GM19035 (cell line): Measurements from ENCODE around the gene EFCAB14.
"Not testable (repeated sequence)": the region's sequence is repeated elsewhere in the genome, so short reads cannot be mapped to it uniquely, and the experiment has no call there.

Experiments used
- ATAC-seq: cut with Tn5 transposase; IDR thresholded peaks from one replicate; pipeline ENCODE4 v1.9.1; 2021; ENCODE audit not compliant: unreplicated experiment

The EFCAB14 gene

DNA sequence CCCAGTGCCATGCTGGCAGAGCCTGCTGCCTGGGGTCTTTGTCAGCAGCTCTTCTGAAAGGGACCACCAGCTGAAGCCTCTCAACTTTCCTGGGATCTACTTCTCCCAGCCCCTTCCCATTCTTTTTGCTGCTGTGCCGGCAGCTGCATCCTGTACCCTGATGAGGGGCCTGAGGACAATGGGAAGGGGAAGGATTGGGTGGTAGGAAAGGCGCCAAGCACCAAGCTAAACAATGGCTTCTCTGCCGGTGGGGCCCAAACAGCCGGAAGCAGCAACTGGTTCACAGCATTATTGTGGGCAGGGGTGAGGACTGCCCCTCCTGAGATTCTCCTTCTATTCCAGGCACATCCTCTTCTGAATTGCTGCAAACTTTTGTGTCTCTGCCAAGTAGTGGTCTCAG lies 5.0 kb upstream of the EFCAB14 start:
- ATAC-seq, result no peak

DNA sequence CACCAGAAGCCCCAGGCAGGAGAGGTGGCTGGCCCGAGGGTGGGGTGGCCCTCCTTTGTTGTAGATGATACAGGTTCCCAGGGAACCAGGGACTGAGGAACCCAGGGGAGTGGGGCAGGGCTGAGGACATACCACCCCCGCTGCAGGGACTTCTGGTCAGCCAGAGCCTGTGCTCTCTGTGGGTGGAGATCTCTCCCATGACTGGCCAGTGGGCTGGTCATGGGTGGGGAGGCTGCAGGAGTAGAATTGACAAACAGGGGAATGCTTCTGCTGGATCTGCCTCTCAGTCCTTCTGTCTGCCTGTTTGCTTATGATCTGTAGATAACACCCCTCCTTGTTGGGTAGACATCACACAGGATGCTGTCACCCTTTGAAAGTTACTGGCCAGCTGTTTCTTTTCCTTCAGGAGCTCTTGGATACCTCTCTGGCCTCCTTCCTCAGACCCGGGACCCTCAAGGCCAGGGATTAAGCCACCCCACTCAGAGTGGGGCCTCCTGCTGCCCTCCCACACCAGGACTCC lies 2.8 kb upstream of the EFCAB14 start:
- no peak for ATAC-seq

DNA sequence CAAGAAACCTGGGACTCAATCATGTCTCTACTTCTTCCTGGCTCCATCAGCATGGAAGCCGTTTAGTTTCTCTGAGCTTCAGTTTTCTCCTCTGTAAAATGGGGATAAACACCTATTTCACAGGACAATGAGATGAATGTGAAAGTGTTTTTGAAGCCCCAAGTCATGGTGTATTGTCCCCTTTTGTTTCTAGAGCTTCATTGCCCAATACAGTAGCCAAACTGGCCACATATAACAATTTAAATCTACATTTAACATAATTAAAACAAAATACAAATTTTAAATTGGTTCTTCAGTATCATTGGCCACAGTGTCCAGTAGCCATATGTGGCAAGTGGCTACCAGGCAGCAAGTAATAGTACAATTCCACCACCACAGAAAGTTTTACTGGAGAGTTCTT lies 2.3 kb upstream of the EFCAB14 start:
- no peak for ATAC-seq

DNA sequence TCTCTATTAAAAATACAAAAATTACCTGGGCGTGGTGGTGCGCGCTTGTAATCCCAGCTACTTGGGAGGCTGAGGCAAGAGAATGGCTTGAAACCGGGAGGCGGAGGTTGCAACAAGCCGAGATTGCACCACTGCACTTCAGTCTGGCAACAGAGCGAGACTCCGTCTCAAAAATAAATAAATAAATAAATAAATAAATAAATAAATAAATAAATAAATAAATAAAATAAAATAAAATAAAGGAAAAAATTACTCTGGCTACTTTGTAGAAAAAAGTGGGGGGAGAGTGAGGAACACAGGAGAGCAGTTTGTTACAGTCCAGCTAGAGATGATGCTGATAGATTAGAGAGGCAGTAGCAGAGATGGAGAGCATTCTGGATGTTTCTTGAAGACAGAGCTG lies 1.4 kb upstream of the EFCAB14 start:
- not testable (repeated sequence) for ATAC-seq

DNA sequence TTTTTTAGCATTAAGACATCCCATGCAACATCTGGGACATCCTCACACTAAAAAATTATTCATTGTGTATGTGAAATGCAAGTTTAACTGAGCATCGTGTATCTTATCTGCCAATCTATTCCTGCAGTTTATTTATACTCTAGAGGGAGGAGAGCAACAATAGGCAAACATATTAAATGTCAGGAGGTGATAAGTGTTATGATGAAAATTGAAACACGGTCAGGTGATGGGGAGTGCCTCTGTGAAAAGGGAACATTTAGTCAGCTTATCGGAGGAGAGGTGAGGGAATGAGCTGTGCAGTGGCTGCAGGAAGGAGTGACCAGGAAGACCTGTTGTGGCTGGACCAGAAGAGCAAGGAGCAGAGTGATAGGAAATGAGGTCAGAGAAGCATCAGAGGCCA lies 775 bp upstream of the EFCAB14 start:
- ATAC-seq, result no peak

DNA sequence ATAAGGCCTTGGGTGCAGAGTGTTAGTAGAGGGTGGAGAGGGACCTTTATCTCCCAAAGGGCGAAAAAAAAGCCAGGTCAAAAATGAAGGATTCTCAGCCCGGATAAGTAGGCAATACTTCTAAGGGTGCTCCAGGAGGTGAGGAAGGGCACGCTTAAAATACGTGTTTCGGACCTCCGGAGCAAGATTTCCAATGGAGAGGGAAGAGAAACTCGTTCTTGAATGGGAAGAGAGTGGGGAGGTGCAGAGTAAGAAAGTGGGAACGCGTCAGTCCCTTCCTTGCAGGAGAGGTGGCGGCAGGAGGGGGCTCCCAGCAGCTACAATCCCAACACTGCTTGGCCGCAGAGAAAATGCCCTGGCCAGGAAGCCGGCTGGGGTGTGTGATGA lies 581 bp downstream of the EFCAB14 start:
- ATAC-seq, result peak; percentile 14

DNA sequence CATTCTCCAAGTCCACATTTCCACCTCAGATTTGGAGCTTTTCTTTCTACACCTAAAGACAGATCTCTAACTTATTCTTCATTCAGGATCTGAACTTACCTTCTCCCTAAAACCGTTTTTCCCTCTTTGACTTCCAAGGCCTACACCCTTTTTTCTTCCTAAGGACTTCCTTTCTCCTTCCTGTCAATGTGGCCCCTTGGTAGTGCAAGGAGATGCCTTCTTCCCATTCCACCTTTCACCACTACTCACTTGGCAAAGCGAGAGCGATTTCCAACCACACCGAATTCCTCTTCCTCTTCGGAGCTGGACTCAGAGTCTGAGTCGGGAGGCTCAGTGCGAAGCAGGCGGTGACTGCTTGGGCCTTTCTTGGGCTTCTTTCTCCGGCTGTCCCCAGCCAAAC lies 1.3 kb downstream of the EFCAB14 start:
- no peak for ATAC-seq

DNA sequence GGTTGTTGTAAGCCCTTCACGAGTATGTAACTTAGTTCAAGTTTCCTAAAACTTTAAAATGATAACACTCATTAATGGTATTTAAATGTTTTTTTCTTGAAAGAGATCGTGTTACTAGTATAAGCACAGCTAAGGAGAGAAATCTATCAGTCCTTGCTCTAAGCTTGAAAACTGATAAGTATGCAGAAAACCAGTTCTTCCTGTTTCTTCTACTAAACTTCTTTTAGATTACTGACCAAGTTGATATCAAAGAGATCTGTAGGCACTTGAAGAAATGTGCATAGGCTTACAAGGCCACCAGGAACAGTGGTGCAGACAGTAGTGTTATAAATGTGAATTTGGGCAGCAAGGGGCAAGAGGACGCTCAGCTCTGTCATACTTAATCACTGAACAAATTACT lies 3.9 kb downstream of the EFCAB14 start:
- no peak for ATAC-seq

DNA sequence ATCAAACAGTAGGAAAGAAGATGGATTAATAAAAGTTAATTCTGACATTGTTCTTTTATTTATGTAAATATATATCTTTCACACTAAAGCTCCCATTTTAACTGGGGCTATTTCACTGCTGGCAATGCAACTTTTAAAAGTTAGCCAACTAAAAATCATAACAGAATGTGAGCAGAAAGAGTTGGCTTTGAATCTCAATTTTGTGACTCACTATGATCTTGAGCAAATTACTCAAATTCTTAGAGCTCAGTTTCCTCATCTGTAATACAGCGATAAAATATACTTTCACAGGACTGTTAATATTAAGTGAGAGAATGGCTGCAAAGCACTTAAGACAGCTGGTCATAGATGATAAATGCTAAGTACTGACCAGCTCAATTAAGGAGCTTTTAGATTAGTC lies 10.8 kb downstream of the EFCAB14 start:
- no peak for ATAC-seq

DNA sequence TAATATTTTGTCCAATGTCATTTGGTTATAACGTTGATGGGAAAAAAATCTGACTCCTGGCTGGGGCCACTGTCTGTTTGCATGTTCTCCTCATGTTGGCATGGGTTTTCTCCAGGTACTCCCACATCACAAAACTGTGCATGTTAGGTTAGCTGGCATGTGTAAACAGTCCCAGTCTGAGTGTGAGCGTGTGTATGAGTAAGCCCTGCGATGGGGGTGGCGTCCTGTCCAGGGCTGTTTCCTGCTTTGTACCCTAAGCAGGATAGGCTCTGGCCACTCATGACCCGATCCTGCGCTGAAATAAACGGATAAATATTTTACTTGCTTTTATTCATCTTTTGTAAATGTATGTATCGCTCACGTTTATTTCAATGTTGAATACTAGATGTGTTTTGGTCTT lies 13.5 kb downstream of the EFCAB14 start:
- ATAC-seq, result no peak

DNA sequence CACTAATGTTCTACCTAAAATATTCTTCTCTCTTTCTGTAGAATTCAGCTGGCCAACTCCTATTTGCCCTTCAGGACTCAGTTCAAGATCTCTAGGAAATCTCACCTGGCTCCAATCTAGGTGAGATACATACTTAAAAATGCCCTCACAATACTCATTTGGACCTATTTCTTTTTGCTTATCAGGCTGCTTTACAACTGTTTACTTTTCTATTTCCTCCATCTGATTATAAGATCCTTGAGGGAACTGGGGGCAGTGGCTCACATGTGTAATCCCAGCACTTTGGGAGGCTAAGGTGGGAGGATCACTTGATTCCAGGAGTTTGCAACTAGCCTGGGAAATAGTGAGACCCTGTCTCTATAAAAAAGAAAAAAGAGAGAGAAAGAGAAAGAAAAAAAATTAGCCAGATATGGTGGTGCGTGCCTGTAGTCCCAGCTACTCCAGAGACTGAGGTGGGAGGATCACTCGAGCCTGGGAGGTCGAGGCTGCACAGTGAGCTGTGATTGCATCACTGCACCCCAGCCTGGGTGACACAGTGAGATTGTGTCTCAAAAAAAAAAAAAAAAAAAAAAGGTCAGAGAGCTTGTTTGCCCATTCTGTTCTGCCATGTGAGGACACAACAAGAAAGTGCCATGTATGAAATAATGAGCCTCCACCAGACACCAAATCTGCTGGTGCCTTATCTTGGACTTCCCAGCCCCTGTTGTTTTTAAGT lies 14.8 kb downstream of the EFCAB14 start:
- no peak for ATAC-seq

DNA sequence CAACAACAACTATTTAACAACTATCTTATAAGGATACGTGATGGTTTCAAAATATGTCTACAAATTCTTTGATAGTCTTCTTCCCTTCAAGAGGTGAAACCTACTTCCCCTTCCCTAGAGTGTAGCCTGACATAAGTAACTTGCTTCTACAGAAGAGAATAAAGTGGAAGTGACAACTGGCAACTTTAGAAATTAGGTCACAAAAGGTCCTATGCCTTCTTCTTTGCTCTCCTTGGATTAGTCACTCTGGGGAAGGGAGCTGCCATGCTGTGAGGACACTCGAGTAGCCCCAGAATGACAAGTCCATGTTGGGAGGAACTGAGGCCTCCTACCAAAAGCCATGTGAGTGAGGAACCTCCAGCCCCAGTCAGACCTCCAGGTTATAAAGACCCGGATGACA lies 19.2 kb downstream of the EFCAB14 start:
- no peak for ATAC-seq

DNA sequence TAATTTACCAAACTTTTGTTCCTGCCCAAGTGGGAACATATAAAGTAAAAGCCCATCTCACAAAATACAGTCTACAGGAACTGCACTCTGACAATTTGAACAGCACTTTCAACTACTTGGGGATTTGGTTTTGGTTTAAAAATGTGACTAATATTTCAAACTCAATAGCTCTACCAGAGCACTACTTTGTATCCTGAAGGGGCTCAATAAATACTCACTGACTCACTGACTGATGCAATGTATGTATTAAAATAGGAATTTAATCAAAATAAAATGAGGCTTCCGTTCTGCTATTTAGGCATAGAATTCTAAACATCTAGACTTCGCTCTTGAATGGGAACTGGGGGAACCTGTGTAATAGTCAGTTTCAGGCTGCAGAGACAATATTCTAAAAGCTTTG lies 21.9 kb downstream of the EFCAB14 start:
- no peak for ATAC-seq

DNA sequence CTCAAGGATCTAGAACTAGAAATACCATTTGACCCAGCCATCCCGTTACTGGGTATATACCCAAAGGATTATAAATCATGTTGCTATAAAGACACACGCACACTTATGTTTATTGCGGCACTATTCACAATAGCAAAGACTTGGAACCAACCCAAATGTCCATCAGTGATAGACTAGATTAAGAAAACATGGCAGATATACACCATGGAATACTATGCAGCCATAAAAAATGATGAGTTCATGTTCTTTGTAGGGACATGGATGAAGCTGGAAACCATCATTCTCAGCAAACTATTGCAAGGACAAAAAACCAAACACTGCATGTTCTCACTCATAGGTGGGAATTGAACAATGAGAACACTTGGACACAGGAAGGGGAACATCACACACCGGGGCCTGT lies 24.2 kb downstream of the EFCAB14 start:
- not testable (repeated sequence) for ATAC-seq

DNA sequence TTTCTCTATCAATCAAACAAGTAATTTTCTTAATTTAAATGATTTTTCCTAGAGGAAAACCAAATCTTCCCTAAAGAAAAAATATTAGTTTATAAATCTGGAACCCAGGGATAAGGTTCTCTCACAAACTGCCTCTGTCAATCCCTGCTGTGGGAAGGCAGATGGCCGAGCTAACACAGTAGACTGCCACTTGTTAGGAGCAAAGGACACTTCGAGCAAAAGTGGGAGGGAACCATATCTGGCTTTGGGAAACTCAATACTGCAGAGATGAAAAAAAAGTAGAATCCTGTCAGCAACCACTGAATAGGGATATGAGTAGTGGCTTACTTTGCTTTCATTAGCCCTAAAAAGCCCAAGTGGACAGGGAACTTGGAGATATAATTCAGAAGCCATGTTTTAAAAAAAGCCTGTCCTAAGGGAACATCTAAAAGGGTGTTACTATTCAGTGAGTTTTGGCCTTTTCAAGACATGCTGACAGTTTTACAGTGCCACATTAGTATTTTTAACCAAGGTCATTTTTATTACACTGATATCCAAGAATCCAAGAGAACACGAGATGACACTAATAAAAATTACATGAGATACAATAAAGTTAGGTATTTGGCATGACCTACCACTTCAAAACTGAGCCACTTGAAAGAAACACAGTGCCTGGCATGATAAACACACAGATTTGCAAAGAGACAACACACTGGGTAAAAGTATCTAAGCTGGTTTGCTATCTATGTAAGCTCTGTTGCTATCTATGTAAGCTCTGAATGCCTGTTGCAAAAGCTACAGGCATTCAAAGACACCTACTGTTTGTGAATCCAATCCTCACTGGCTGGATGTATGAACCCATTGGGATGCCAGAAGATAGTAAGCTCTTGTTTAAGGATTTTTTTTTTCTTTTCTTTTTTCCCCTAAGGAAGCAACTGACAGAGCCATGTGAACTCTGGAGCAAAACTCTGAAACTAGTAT lies 25.8 kb downstream of the EFCAB14 start:
- ATAC-seq, result no peak

DNA sequence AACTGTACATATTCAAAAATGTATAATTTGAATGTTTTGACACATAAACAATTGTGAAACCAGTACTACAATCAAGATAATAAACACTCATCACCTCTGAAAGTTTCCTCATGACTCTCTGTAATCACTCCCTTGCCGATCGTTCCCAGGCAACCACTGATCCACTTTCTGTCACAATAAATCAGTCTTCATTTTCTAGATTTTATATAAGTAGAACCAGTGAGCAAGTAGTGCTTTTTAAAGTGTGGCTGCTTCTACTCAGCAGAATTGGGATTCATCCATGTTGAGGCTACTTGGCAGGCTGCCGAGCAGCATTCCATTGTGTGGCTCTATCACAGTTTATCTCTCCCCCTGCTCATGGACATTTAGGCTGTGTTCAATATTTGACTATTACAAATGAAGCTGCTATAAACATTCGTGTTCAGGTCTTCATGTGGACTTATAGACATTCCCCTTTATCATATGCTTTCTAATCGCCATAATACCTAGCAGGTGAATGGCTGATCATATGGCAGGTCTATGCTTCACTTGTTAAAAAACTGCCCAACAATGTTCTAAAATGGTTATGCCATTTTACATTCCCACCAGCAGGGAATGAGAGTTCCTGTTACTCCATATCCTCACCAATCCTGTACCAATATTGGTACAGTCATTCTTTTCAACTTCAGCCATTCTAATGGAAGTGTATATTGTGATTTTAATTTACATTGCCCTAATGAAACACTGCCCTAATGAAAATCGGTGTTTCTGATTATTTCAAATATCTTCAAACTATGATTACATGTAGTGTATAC lies 26.7 kb downstream of the EFCAB14 start:
- ATAC-seq, result no peak

DNA sequence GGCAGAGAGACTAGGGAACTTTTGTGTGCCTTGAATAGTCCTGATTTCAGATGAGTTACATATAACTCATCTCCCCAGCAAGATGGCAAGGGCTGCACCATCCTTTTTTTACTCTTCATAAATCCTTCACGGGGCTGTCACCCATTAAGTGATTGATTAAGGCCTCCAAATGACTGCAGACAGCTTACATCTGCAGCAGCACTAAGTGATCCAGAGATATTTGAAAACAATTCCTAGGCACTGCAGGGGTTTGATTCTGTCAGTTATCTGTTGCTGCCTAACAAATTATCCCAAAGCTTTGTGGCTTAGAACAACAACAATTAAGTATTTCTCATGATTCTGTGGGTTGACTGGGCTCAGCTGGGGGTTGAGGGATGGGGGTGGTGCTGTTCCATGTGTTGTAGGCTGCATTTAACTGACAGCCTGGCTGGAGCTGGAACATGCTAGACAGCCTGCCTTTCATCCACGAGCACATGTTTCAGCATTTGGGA lies 27.9 kb downstream of the EFCAB14 start:
- ATAC-seq, result no peak

DNA sequence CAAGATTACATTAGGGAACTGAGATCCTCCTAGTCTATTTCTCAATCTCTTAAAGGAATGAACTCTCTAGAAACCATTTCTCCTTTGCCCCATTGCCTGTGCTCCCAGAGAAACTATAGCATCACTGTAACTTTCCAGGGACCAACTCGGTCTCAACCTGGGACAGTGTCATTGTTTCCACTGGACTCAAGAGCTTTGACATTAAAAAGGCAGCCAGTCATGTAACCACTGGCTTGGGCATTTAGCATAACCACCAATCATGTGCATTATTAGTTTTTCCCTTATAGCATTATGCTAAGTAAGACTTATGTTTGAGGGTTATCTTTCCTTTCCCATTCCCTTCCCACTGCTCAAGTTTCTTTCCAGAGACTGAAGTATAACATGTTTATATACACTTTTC lies 29.0 kb downstream of the EFCAB14 start:
- ATAC-seq, result no peak

DNA sequence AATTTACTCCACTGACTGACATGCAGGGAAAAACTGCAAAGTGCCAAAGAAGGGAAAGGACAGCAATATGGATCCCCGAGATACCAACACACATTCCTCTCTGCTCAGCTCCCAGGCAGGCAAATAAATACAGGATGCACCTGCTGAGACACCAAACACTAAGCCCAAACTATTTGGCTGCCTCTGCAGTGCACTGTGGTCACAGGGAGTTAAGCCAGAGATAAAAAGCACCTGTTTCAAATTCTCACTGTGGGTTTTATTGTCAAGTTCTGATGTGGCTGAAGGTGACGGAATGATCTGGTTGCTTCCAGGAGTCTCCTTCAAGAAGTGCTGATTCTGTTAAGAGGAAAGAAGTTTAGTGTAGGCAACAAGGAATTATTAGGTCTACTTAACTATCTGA lies 29.6 kb downstream of the EFCAB14 start:
- no peak for ATAC-seq

DNA sequence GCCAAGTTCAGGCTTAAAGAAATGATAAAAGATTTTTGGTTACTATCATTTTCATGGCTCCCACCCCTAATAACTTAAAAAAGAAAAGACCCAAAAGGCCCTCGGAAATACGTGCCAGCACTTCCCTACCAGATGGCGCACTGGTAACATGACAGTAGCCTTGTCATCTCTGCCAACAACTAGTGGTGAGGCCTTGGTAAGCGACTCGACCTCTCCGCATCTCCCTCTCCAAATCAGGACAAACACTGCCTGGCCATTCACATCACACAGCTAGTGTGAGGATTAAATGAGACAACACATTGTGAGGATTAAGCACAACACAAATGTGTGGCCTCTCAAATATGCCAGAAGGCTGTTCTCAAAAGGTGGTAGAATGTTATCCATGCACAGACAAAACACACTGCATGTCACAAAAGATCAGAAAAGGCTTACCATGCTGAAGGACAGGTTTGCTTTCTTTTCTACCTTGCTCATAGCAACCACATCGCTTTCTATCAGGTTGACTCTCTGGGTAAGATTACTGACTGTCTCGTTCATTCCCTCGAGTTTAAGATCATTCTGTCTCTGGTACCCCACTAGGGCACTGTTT lies 30.9 kb downstream of the EFCAB14 start:
- ATAC-seq, result no peak
